Calu3 (cell line): ENCODE results near the gene THADA. TPM values are rescaled to one million over a fixed set of nuclear protein-coding genes. Genes with fewer than 3 reads are reported as not detected.
"Not testable (repeated sequence)": the region's sequence is repeated elsewhere in the genome, so short reads cannot be mapped to it uniquely, and the experiment has no call there.

Experiments
- BruUV-seq: library from RNA; stranded (reverse); fragments of 400-500 nt; replicated peaks from 2 replicates; lab custom pipeline; 2021; lab: Mats Ljungman, UMichigan
- CTCF ChIA-PET: fragments of 300-600 bp; sonication (Branson Sonifier 250); formaldehyde crosslinking; loops from one replicate; lab custom pipeline; 2022; ENCODE audit warnings: antibody characterized with exemption; lab: Charles Lee
- DNase-seq: peaks from one replicate; pipeline ENCODE4 v3.0.0; 2022
- H3K27ac Mint-ChIP-seq: one replicate; pipeline ENCODE4 v1.8.0; 2022; ENCODE audit warnings: mixed read lengths; ENCODE audit not compliant: unreplicated experiment
- H3K27me3 Mint-ChIP-seq: one replicate; pipeline ENCODE4 v1.8.0; 2022; ENCODE audit warnings: mixed read lengths; ENCODE audit not compliant: unreplicated experiment
- H3K36me3 Mint-ChIP-seq: one replicate; pipeline ENCODE4 v1.8.0; 2022; ENCODE audit warnings: mild to moderate bottlenecking, moderate library complexity, mixed read lengths; ENCODE audit not compliant: insufficient read depth, unreplicated experiment
- H3K4me1 Mint-ChIP-seq: one replicate; pipeline ENCODE4 v1.8.0; 2022; ENCODE audit warnings: mild to moderate bottlenecking, low read depth, mixed read lengths; ENCODE audit not compliant: unreplicated experiment
- H3K4me3 Mint-ChIP-seq: one replicate; pipeline ENCODE4 v1.8.0; 2022; ENCODE audit warnings: mild to moderate bottlenecking, low read depth, moderate library complexity, mixed read lengths; ENCODE audit not compliant: unreplicated experiment
- H3K9me3 Mint-ChIP-seq: one replicate; pipeline ENCODE4 v1.8.0; 2022; ENCODE audit warnings: low read depth, mixed read lengths; ENCODE audit not compliant: unreplicated experiment
- CTCF ChIP-seq: fragments of 200-600 bp; IDR thresholded peaks from one replicate; pipeline ENCODE4 v1.8.0; 2022; ENCODE audit warnings: antibody characterized with exemption; ENCODE audit not compliant: unreplicated experiment
- intact Hi-C: fragments of 100-400 bp; cut with micrococcal nuclease; formaldehyde crosslinking; loops from one replicate; pipeline ENCODE4 v1.10.0; 2022; ENCODE audit not compliant: unreplicated experiment
- total RNA-seq: library from RNA; stranded (reverse); gene quantifications from 2 replicates; pipeline ENCODE4 v1.2.3, GENCODE V29; 2022

THADA gene
- total RNA-seq, 1 experiment from 2014 or later = 35.5 TPM

DNA sequence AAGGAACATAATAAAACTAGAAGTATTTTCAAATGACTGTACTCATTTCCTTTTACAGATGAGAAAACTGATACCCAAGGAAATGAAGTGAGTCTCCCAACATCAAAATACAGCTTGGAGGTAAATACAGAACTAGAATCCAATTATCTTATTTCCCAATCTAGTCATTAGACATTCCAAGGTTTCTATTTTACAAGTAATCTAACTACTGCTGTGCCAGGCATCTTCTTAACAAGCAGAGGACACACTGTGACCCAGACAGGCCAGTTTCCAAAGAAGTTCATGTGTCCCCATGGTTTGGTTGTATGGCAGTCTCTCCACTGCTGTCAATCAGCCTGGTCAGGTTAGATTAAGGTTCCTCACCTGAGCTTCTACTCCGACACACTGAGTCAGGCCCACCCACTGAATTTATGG, 143.5 kb downstream of the THADA start:
- BruUV-seq = no TSS peak
- no peak for DNase-seq
- intact Hi-C loops = no loop called here
- Mint-ChIP-seq H3K4me1 (peaks cover 52% of the 10 kb centered on the region), H3K9me3 (no peaks in the 10 kb centered on the region), H3K27ac (no peak overlapping the region), H3K27me3 (no peaks in the 10 kb centered on the region), H3K4me3 (no peak overlapping the region), H3K36me3 (peaks cover 9% of the 10 kb centered on the region)
- CTCF ChIA-PET = no interaction called here
- no peak for TF ChIP-seq CTCF

- no peak for DNase-seq
- no peak for TF ChIP-seq CTCF
- BruUV-seq = no TSS peak
- Mint-ChIP-seq H3K4me1 (peaks cover 37% of the 10 kb centered on the region), H3K36me3 (no peaks in the 10 kb centered on the region), H3K27ac (no peak overlapping the region), H3K9me3 (no peaks in the 10 kb centered on the region), H3K27me3 (no peaks in the 10 kb centered on the region), H3K4me3 (no peak overlapping the region)
- CTCF ChIA-PET = interaction anchor here (1.3 kb wide), 1 partner anchor 13 kb away, joined by 4 read pairs; no protein-coding TSS in a partner anchor
- intact Hi-C loops = no loop called here
These were observed 145.2 kb downstream of the THADA start for GRCh38 chr2:43450617-43451016.

GRCh38 chr2:43448822-43449110, 147.1 kb downstream of the THADA start:
- intact Hi-C loops = no loop called here
- DNase-seq = no peak

DNA sequence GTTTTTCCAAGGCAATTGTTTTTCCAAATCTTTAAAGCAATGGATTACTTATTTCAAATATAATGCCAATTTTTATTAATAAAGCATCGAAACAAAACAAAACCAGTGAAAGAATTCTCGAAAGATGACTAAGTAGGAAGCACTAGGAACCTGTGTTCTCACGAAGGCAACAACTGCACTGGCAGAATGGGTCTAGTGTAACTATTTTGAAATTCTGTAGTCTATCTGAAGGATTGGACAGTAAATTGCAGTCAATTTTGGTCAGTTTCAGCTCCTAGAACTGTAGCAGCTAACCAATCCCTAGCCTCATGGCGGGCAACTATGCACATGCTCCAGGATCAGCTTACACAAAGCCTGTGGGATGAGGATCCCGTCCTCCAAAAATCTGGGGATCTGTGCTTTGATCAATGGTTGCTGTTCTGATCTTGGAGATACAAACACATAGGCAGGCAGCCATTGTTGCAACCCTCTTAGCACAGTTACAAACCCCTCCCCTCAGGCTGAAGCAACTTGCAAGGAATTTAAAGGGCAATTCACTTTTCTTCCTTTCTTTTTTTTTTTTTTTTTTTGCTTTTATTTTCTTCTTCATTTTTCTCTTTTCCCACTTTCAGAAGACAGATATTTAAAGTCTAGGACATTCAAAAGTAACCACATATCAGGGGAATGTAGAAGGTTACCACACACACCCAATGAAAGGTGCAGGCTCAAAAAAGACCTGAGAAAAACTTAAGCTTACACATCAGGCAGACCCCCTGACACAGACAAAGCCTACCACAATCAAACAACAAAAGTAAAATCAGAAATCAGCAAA, 147.6 kb downstream of the THADA start:
- no peak for TF ChIP-seq CTCF
- H3K36me3 Mint-ChIP-seq = no peaks in the 10 kb centered on the region
- no TSS peak for BruUV-seq
- CTCF ChIA-PET = interaction anchor here (0.7 kb wide), 1 partner anchor 83 kb away, joined by 8 read pairs; no protein-coding TSS in a partner anchor
- DNase-seq = no peak
- H3K4me1 Mint-ChIP-seq = peaks cover 31% of the 10 kb centered on the region
- intact Hi-C loops = no loop called here
- no peak overlapping the region for H3K4me3 Mint-ChIP-seq
- H3K27ac Mint-ChIP-seq = no peak overlapping the region
- no peaks in the 10 kb centered on the region for H3K9me3 Mint-ChIP-seq
- no peaks in the 10 kb centered on the region for H3K27me3 Mint-ChIP-seq

More at GRCh38 chr2:43448822-43449110, 147.1 kb downstream of the THADA start:
- Mint-ChIP-seq H3K4me1 (peaks cover 26% of the 10 kb centered on the region), H3K27me3 (no peaks in the 10 kb centered on the region), H3K36me3 (no peaks in the 10 kb centered on the region), H3K4me3 (no peak overlapping the region), H3K27ac (no peak overlapping the region), H3K9me3 (no peaks in the 10 kb centered on the region)
- CTCF ChIA-PET = interaction anchor here (0.7 kb wide), 1 partner anchor 82 kb away, joined by 8 read pairs; no protein-coding TSS in a partner anchor
- no peak for TF ChIP-seq CTCF
- BruUV-seq = no TSS peak

DNA sequence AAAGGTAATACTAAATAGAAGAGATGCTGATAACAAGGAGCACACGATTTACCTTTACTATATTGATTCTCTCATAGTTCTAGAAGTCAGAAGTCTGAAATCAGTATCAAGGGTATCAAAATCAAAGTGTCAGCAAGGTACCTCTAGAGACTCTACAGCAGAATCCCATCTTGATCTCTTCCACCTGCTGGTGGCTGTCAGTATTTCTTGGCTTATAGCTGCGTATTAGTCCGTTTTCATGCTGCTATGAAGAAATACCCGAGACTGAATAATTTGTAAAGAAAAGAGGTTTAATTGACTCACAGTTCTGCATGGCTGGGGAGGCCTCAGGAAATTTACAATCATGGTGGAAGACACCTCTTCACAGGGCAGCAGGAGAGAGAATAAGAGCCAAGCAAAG, 149.1 kb downstream of the THADA start:
- H3K27me3 Mint-ChIP-seq, H3K4me3 Mint-ChIP-seq, DNase-seq, BruUV-seq, H3K27ac Mint-ChIP-seq, H3K36me3 Mint-ChIP-seq, H3K9me3 Mint-ChIP-seq, CTCF ChIA-PET, intact Hi-C loops: not testable (repeated sequence)
- peaks cover 38% of the 10 kb centered on the region for H3K4me1 Mint-ChIP-seq
